Measurements from ENCODE around the gene SEMA3F. TPM values are rescaled to one million over a fixed set of nuclear protein-coding genes. Genes with fewer than 3 reads are reported as not detected.

The SEMA3F gene
- total and polyA plus RNA-seq, 2 experiments from 2014 or later, result 13.9 to 15.5 TPM

DNA sequence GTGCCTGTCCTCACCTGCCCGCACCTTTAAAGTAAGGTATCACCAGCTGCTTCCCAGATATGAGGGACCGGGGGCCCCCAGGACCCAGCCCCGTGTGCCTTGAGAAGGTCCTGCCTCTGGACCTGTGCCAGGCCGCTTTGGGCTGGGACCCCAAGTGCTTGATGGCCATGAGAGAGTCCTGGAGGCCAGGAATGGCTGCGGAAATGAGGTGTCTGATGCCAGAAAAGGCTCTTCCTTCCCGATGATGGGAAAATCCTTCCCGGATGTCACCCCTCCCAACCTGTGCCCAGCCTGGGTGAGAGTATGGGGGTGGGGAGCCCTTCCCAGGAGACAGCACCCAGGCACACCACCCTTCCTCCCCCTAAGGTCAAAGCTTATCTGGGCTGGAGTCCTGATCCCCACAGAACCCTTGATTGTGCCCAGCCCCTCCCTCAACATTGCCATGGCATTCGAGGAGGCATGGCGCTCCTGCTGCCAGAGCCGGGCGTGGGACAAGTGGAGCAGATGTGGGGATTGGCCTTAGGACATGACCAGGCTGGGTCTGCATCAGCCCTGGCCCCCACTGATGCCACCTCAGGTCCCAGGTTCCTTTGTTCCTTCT, 14.2 kb downstream of the SEMA3F start:
- WGBS (ENCODE audit: low lambda C conversion rate, missing lambda C conversion rate), result 91% methylated on average over 11 of the region's 11 CpGs

DNA sequence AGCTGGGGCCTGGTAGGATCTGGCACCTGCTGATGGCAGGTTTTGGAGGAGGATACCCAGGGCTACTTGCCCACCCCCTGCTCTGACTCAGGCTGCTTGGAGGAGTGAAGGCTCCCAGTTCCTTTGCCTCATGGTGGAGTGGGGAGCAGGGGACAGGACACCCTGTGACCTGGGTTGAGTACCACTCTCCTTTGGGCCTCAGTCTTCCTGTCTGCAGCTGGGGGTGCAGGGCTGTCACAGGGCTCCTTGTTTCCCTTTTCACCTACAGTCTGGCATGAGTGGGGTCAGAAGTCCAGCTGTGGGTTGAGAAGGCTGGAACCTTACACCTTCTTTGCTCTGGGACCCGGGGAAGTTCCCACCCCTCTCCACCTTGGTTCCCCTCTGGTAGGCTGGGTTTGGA, 14.7 kb downstream of the SEMA3F start:
- Histone ChIP-seq H3K79me2 (peaks cover 2% of the 10 kb centered on the region), H3K27ac (no peak overlapping the region), H3K27me3 (no peaks in the 10 kb centered on the region), H3K4me2 (no peak overlapping the region), H4K20me1 (ENCODE audit: insufficient read depth, poor library complexity, severe bottlenecking) (peaks cover 27% of the 10 kb centered on the region), H3K9me3 (ENCODE audit: low read depth) (no peaks in the 10 kb centered on the region), H3K4me1 (ENCODE audit: insufficient read depth) (peaks cover 27% of the 10 kb centered on the region), H3K36me3 (replicated peaks; ENCODE audit: insufficient read depth, low read depth) (no peaks in the 10 kb centered on the region), H2AFZ (no peak overlapping the region), H3K9me2 (replicated peaks; ENCODE audit: insufficient read depth) (no peaks in the 10 kb centered on the region), H3K4me3 (no peak overlapping the region)
- TF ChIP-seq, protein P1, sequence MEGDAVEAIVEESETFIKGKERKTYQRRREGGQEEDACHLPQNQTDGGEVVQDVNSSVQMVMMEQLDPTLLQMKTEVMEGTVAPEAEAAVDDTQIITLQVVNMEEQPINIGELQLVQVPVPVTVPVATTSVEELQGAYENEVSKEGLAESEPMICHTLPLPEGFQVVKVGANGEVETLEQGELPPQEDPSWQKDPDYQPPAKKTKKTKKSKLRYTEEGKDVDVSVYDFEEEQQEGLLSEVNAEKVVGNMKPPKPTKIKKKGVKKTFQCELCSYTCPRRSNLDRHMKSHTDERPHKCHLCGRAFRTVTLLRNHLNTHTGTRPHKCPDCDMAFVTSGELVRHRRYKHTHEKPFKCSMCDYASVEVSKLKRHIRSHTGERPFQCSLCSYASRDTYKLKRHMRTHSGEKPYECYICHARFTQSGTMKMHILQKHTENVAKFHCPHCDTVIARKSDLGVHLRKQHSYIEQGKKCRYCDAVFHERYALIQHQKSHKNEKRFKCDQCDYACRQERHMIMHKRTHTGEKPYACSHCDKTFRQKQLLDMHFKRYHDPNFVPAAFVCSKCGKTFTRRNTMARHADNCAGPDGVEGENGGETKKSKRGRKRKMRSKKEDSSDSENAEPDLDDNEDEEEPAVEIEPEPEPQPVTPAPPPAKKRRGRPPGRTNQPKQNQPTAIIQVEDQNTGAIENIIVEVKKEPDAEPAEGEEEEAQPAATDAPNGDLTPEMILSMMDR (IDR thresholded peaks at IDR 0.05; ENCODE audit: poor library complexity), result no peak
- TF ChIP-seq EZH2 (IDR thresholded peaks at IDR 0.05; ENCODE audit: borderline replicate concordance), result no peak
- no peak for TF ChIP-seq EZH2phosphoT487 (IDR thresholded peaks at IDR 0.05; ENCODE audit: low read depth, severe bottlenecking, unreplicated experiment)
- 78% methylated on average over 1 of the region's 1 CpG for WGBS (ENCODE audit: low lambda C conversion rate, missing lambda C conversion rate)
- DNase-seq (ENCODE audit: low spot score), result no peak

More for the DNA sequence above, 14.2 kb downstream of the SEMA3F start:
- no peak overlapping the region for H2AFZ ChIP-seq
- H3K4me2 ChIP-seq, result no peak overlapping the region
- peaks cover 29% of the 10 kb centered on the region for H3K4me1 ChIP-seq (ENCODE audit: insufficient read depth)
- H4K20me1 ChIP-seq (ENCODE audit: insufficient read depth, poor library complexity, severe bottlenecking), result peaks cover 29% of the 10 kb centered on the region
- H3K79me2 ChIP-seq, result peaks cover 6% of the 10 kb centered on the region
- no peaks in the 10 kb centered on the region for H3K36me3 ChIP-seq (replicated peaks; ENCODE audit: insufficient read depth, low read depth)
- H3K4me3 ChIP-seq, result no peak overlapping the region
- no peak for TF ChIP-seq EZH2phosphoT487 (IDR thresholded peaks at IDR 0.05; ENCODE audit: low read depth, severe bottlenecking, unreplicated experiment)
- TF ChIP-seq EZH2 (IDR thresholded peaks at IDR 0.05; ENCODE audit: borderline replicate concordance), result no peak
- TF ChIP-seq, protein P1 (IDR thresholded peaks at IDR 0.05; ENCODE audit: poor library complexity), result no peak
- no peaks in the 10 kb centered on the region for H3K9me2 ChIP-seq (replicated peaks; ENCODE audit: insufficient read depth)
- no peaks in the 10 kb centered on the region for H3K9me3 ChIP-seq (ENCODE audit: low read depth)
- H3K27me3 ChIP-seq, result no peaks in the 10 kb centered on the region
- no peak for DNase-seq (ENCODE audit: low spot score)
- H3K27ac ChIP-seq, result no peak overlapping the region

DNA sequence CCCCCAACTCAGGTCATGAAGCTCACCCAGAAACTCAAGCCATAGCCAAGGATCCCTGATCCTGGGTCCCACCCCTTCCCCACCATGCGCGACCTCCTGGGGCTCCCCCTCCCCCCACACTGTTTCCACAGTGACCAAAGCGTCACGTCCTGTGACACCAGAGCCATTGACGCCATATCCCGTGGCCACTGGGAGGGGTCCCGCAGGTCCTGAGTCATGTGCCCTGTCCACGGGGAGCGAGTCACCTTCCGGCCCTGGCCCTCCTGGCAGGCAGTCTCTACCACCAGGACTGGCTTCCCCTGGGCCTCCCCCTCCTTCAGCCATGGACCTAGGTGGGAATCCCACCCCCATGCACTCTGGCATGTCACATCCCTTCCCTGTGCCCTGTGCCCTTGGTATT, 15.6 kb downstream of the SEMA3F start:
- Histone ChIP-seq H3K9me2 (replicated peaks; ENCODE audit: insufficient read depth) (no peaks in the 10 kb centered on the region), H3K27me3 (no peaks in the 10 kb centered on the region), H3K27ac (no peak overlapping the region), H3K4me2 (no peak overlapping the region), H2AFZ (no peak overlapping the region), H3K79me2 (peaks cover 2% of the 10 kb centered on the region), H3K4me1 (ENCODE audit: insufficient read depth) (peaks cover 19% of the 10 kb centered on the region), H3K9me3 (ENCODE audit: low read depth) (no peaks in the 10 kb centered on the region), H3K4me3 (no peak overlapping the region), H4K20me1 (ENCODE audit: insufficient read depth, poor library complexity, severe bottlenecking) (peaks cover 23% of the 10 kb centered on the region), H3K36me3 (replicated peaks; ENCODE audit: insufficient read depth, low read depth) (no peaks in the 10 kb centered on the region)
- no peak for DNase-seq (ENCODE audit: low spot score)
- TF ChIP-seq, protein P1 (IDR thresholded peaks at IDR 0.05; ENCODE audit: poor library complexity), result no peak
- TF ChIP-seq EZH2phosphoT487 (IDR thresholded peaks at IDR 0.05; ENCODE audit: low read depth, severe bottlenecking, unreplicated experiment), result no peak
- no peak for TF ChIP-seq EZH2 (IDR thresholded peaks at IDR 0.05; ENCODE audit: borderline replicate concordance)
- 95% methylated on average over 8 of the region's 10 CpGs for WGBS (ENCODE audit: low lambda C conversion rate, missing lambda C conversion rate)
